ENCODE data around the gene JCAD.
"Not testable (repeated sequence)": the region's sequence is repeated elsewhere in the genome, so short reads cannot be mapped to it uniquely, and the experiment has no call there.

JCAD gene, protein sequence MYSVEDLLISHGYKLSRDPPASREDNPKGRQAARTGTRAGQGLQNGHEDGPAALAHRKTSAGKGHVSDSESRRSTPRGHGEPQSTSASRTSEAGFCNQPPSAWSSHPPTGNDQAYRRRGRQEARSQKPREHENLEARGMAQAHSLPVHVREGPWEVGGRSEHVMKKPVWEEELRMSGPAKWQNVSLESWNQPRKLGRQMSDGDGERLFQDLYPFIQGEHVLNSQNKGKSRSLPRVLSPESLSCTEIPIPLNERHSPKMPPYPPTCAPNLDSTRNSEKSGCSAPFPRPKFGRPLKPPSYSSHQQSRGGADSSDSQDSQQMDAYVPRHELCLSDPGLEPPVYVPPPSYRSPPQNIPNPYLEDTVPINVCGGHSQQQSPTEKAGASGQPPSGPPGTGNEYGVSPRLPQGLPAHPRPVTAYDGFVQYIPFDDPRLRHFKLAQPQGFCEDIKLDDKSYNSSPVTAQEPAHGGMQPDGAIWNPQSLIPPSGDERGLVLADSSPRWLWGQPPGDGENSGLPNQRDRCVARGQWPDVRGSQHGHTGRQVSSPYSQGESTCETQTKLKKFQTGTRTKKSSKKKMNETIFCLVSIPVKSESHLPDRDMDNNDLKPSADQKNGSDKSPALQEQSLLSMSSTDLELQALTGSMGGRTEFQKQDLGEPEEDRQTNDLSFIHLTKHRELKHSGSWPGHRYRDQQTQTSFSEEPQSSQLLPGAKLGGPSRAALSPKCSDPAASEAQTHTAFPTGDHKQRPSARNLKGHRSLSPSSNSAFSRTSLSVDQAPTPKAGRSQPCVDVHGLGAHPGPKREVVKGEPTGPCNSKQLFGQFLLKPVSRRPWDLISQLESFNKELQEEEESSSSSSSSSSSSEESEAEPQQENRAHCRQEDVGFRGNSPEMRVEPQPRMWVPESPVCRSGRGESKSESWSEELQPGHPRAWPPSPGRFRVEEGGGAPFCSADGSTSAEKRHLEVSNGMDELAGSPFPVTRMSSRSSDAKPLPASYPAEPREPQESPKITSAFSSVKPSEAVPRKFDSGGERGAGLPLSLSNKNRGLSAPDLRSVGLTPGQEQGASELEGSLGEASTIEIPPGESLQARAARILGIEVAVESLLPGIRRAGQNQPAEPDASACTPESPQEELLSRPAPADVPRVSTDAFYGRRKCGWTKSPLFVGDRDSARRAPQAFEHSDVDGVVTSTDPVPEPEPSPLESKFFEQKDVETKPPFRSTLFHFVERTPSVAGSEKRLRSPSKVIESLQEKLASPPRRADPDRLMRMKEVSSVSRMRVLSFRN (N-terminal part only)

DNA sequence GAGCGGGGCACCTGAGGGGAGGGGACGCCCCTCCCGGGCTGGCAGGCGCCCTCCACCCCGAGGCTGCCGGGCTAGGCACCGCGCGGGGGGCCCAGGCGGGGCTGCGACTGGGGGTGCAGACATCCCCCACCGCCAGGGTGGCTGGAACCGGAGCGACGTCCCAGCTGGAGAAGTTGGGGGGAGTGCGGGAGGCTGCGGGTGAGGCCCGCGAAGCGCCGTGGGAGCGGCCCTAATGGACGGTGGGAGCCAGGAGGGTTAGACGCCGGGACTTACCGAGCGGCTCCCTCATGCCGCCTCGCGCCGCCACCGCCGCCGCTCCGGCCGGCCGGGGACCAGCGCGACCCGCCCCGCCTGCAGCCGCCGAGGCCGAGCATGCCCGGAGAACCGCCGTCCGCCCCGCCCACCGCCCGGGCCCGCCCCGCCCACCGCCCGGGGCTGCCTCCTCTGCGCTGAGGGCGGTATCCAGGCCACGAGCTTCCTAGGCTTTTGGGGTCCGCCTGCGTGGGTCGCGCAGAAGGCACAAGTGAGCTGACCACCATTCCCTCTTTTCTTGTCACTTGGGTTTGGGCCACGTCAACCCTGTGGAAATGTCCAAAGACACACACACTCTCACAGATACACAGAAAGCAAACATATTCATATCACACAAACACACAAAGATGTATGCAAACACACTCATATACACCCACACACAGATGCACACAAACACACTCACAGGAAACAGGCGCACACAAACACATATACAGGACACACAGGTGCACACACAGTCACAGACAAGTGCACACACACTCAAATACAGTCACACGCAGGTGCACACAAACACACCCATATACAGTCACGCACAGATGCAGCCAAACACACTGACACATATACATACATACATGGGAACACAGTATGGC, at the start of gene JCAD:
Gene JCAD, minus strand, starts transcription at position 378 of the 899 bp plus-strand sequence. CDS start 11,774 bp downstream, outside the sequence.
- DNase-seq: no peak

- DNase-seq: no peak
These were observed 47.6 kb upstream of the JCAD start for GRCh38 chr10:30106987-30107386.

DNA sequence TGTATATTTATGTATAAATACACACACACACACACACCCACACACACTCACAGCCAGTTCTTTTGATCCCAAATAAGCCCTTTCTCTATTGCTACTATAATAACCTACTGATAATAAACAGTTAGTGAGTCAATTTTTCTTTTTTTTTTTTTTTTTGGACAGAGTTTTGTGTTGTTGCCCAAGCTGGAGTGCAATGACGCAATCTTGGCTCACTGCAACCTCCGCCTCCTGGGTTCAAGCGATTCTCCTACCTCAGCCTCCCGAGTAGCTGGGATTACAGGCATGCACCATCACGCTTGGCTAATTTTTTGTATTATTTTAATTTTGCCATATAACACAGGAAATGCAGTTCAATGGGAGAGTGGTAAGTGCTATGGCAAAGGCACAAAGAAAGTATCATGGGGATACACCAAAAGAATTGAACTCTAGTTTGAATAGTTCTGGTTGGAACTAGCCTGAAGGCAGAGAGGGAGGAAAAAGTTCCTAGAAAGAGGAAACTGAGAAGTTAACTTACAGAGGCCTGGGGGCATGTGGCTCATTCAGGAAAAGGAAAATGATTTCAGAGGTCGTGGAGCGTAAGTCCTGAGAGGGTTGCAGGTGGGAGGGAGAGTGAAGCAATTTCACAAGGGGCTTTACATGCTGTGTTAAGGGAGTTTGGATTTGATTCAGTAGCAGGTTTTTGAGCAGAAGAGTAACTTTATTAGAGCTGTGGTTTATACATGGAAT, 44.4 kb upstream of the JCAD start:
- DNase-seq: no peak

GRCh38 chr10:30099706-30100105, 40.3 kb upstream of the JCAD start:
- DNase-seq: not testable (repeated sequence)

- no peak for DNase-seq
These were observed 39.7 kb upstream of the JCAD start for GRCh38 chr10:30099101-30099500.

DNA sequence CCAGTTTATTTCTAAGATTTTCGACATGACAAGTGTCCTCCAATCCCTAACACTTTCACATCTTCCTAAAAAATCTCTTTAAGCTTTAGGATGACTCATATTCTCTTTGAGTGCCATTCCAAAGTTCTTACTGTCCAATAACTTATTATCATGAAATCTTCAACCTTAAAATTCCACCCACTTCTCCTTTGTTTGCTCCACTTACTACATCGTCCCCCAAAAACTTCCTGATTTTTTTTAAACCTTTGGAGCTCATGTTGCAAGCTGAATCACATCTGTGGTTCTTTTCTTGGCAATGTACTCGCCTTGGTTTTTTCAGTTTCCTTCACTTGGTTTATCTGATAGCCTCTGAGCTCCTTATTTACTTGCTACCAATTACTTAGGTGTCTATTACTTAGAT, 39.2 kb upstream of the JCAD start:
- DNase-seq: no peak

GRCh38 chr10:30096564-30096963, 37.2 kb upstream of the JCAD start:
- DNase-seq: no peak

DNA sequence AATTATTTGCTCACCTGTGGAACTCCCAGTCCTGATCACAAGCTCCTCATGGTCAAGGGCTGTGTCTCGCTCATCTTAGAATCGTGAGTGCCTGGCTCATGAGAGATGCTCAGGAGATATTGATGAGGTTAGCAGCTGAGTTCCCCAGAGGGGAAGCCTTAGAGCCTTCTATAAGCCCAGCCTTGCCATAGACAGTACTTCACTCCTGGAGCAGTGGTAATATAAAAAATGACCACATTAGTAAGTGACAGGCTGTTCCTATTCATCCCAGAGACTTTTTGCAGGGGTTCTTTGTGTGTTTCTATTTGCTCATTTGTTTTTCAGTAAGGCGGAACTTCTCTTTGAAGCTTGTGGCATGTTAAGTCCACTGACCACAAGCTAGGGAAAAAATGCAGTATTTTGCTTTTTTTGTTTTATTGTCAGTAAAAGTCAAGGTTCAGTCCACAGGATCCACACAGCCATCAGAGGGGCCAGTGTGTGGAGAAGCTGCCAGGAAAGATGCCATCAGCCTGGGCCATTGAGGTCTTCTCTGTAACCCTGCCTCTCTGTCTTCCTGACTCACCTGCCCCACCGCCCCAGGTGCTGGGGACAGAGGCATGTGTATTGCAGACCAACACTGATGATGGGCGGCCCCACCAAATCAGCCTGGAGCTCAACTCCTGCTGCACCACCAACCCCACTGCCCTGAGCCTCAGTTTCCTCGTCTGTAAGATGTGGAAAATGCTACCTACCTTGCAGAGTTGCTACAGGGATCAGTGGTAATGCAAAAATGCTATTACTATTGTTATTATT, 36.4 kb upstream of the JCAD start:
- DNase-seq: no peak

GRCh38 chr10:30094601-30095000, 35.2 kb upstream of the JCAD start:
- no peak for DNase-seq

DNA sequence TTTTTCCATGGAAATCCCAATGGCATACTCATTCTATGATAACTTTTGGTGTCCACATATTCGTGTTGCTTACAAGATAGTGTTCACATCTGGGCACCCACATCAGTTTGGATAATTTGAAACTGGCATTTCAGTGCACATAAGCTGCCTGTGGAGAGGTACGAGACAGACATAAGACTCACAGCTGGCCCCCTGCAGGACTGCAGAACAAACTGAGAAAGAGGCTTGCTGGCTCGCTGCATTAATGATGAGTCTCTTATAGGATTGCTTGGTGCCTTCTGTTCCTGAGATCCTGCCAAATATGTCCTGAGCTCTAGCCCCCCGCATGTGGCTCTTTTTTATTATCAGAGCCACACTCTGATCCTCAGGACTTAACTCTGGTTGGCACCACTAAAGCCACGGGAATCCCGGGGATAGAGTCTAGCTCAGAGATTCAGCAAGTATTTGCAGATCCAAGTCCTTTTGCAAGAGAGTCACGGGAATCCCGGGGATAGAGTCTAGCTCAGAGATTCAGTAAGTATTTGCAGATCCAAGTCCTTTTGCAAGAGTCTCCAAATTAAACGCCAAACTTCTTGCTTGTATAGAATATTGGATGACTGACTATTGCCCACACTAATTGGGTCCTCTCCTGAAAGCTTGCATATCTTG, 34.0 kb upstream of the JCAD start:
- no peak for DNase-seq

- DNase-seq: no peak
These were observed 32.9 kb upstream of the JCAD start for GRCh38 chr10:30092151-30092790.

DNA sequence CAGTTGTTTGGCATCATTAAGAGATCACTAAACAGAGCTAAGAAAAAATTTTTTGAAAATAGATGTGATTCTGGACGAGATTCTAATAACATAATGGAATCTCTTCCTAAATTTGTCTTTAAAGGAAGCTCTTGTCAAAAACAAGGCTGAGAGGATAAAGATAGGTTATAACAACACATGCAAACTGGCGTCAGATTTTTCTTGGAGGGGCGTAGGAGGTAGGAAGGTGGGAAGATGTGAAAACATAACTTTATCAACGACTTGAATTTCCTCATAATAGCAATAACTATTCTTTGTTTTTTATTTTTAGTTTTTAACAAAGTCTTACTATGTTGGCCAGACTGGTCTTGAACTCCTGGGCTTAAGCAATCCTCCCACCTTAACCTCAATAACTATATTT, 31.8 kb upstream of the JCAD start:
- no peak for DNase-seq

GRCh38 chr10:30088178-30088577, 28.8 kb upstream of the JCAD start:
- DNase-seq: no peak

DNA sequence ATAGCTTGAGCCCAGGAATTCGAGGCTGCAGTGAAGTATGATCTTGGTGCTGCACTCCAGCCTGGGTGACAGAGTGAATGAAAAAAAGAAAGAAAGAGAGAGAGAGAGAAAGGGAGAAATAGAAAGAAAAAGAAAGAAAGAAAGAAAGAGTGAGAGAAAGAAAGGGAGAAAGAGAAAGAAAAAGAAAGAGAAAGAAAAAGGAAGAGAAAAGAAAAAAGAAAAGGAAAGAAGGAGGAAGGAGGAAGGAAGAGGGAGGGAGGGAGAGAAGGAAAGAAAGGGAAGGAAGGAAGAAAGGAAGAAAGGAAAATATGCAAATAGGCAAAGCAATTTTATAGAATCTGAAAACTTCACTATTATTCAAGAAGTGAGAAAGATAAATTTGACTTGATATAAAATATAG, 24.5 kb upstream of the JCAD start:
- no peak for DNase-seq

- DNase-seq: no peak
These were observed 21.8 kb upstream of the JCAD start for GRCh38 chr10:30081182-30081581.

GRCh38 chr10:30080161-30080560, 20.8 kb upstream of the JCAD start:
- DNase-seq: no peak

GRCh38 chr10:30079408-30079807, 20.0 kb upstream of the JCAD start:
- no peak for DNase-seq

DNA sequence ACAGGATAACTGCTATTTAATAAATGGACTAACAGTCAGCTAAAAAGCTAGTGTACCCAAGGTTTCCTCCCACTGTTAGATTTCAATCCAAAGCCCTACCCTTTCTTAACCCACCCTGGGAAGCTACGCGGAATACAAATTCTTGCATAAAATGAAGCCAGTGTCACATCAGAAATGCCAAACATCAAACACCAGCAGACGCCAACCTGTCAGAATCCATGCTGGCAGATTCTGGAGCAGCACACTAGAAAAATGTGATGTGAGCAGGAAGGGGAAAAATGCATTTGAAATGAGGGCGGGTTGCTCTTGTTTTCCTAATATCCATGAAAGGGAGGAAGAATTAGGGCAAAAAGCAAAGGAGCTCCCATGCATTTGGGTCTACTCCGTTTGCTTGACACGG, 16.1 kb upstream of the JCAD start:
- DNase-seq: no peak

- no peak for DNase-seq
These were observed 15.5 kb upstream of the JCAD start for GRCh38 chr10:30074933-30075332.
